Measurements from ENCODE around the gene DOCK4.

DOCK4 gene

GRCh38 chr7:111705807-111706206 is 500.4 kb downstream of the DOCK4 start:
- DNase-seq (ENCODE audit: low read depth) = no peak
- H3K4me3 ChIP-seq (ENCODE audit: low read depth, low read length) = no peak overlapping the region
- TF ChIP-seq CTCF (IDR thresholded peaks at IDR 0.05; ENCODE audit: low read depth, low read length, missing control alignments) = no peak

- DNase-seq (ENCODE audit: low read depth) = no peak
- TF ChIP-seq CTCF (IDR thresholded peaks at IDR 0.05; ENCODE audit: low read depth, low read length, missing control alignments) = no peak
- H3K4me3 ChIP-seq (ENCODE audit: low read depth, low read length) = no peak overlapping the region
These were observed 508.4 kb downstream of the DOCK4 start for GRCh38 chr7:111697771-111698170.

GRCh38 chr7:111694376-111694775 is 511.8 kb downstream of the DOCK4 start:
- TF ChIP-seq CTCF (IDR thresholded peaks at IDR 0.05; ENCODE audit: low read depth, low read length, missing control alignments) = no peak
- H3K4me3 ChIP-seq (ENCODE audit: low read depth, low read length) = no peak overlapping the region
- no peak for DNase-seq (ENCODE audit: low read depth)

- no peak overlapping the region for H3K4me3 ChIP-seq (ENCODE audit: low read depth, low read length)
- no peak for DNase-seq (ENCODE audit: low read depth)
- no peak for TF ChIP-seq CTCF (IDR thresholded peaks at IDR 0.05; ENCODE audit: low read depth, low read length, missing control alignments)
These were observed 515.7 kb downstream of the DOCK4 start for GRCh38 chr7:111690364-111691111.

- no peak for TF ChIP-seq CTCF (IDR thresholded peaks at IDR 0.05; ENCODE audit: low read depth, low read length, missing control alignments)
- H3K4me3 ChIP-seq (ENCODE audit: low read depth, low read length) = no peak overlapping the region
- no peak for DNase-seq (ENCODE audit: low read depth)
These were observed 520.9 kb downstream of the DOCK4 start for GRCh38 chr7:111685349-111685748.

- H3K4me3 ChIP-seq (ENCODE audit: low read depth, low read length) = no peak overlapping the region
- no peak for DNase-seq (ENCODE audit: low read depth)
- no peak for TF ChIP-seq CTCF (IDR thresholded peaks at IDR 0.05; ENCODE audit: low read depth, low read length, missing control alignments)
These were observed 523.4 kb downstream of the DOCK4 start for GRCh38 chr7:111682588-111683340.
